Fibroblast of lung (primary cell): ENCODE measurements around the gene FLT3. TPM values are rescaled to one million over a fixed set of nuclear protein-coding genes. Genes with fewer than 3 reads are reported as not detected.

Source experiments
- DNase-seq, 2 donors: peaks; one replicate each; pipeline versions ENCODE4 v3.0.0 to v3.0.0-alpha.2; 2010; ENCODE audit warnings: low read depth in 2 of 2
- H2AFZ ChIP-seq: 2 replicates; pipeline ENCODE4 v1.5.1; 2012; ENCODE audit warnings: low read length, control low read depth, inconsistent platforms
- H3K27ac ChIP-seq: 2 replicates; pipeline ENCODE4 v1.5.1; 2011; ENCODE audit warnings: low read length, control low read depth; ENCODE audit not compliant: insufficient read depth
- H3K27me3 ChIP-seq: 2 replicates; pipeline ENCODE4 v1.5.1; 2011; ENCODE audit warnings: mild to moderate bottlenecking, low read length; ENCODE audit not compliant: control insufficient read depth, insufficient read depth
- H3K36me3 ChIP-seq: 2 replicates; pipeline ENCODE4 v1.5.1; 2011; ENCODE audit warnings: low read length; ENCODE audit not compliant: control insufficient read depth, insufficient read depth
- H3K4me1 ChIP-seq: 2 replicates; pipeline ENCODE4 v1.5.1; 2011; ENCODE audit warnings: low read length; ENCODE audit not compliant: control insufficient read depth, insufficient read depth; ENCODE audit errors: extremely low read depth
- H3K4me2 ChIP-seq: 2 replicates; pipeline ENCODE4 v1.5.1; 2011; ENCODE audit warnings: low read length, control low read depth; ENCODE audit not compliant: insufficient read depth; ENCODE audit errors: extremely low read depth
- H3K4me3 ChIP-seq, 4 experiments: fragments of 200-600 bp in 1 of 4; sonication (generic) in 1 of 4; replicated peaks in 1 of 4; 2 replicates each; pipeline ENCODE4 v1.5.1; 2011 to 2016; ENCODE audit warnings: low read length in 4 of 4, low read depth in 3 of 4, mild to moderate bottlenecking in 3 of 4, control low read depth in 2 of 4, inconsistent platforms in 1 of 4, mixed read lengths in 1 of 4; ENCODE audit not compliant: insufficient read depth in 1 of 4; ENCODE audit errors: control extremely low read depth in 1 of 4
- H3K79me2 ChIP-seq: 2 replicates; pipeline ENCODE4 v1.5.1; 2012; ENCODE audit warnings: mild to moderate bottlenecking, low read length, inconsistent platforms; ENCODE audit not compliant: control insufficient read depth, insufficient read depth
- H3K9ac ChIP-seq: 2 replicates; pipeline ENCODE4 v1.5.1; 2011; ENCODE audit warnings: mild to moderate bottlenecking, low read length, control low read depth; ENCODE audit not compliant: insufficient read depth
- H3K9me3 ChIP-seq: 2 replicates; pipeline ENCODE4 v1.5.1; 2012; ENCODE audit warnings: low read depth, low read length; ENCODE audit not compliant: control insufficient read depth, insufficient read depth
- H4K20me1 ChIP-seq: 2 replicates; pipeline ENCODE4 v1.5.1; 2011; ENCODE audit warnings: low read length; ENCODE audit not compliant: control insufficient read depth, insufficient read depth; ENCODE audit errors: extremely low read depth
- EZH2 ChIP-seq: IDR thresholded peaks from 2 replicates; pipeline ENCODE4 v1.5.1; 2012; ENCODE audit warnings: low read length, control low read depth, mild to moderate bottlenecking; ENCODE audit errors: missing control alignments
- polyA plus RNA-seq, 2 donors: library from polyadenylated mRNA; depleted of rRNA in 1 of 2; stranded (reverse) in 1 of 2; unstranded in 1 of 2; fragments of >200 nt; gene quantifications; 2 replicates each; pipeline ENCODE4 v1.2.1, GENCODE V29; 2011 to 2012; ENCODE audit warnings: missing spikeins in 1 of 2
- total RNA-seq: library from RNA; depleted of rRNA; stranded (reverse); fragments of >200 nt; gene quantifications from 2 replicates; pipeline ENCODE4 v1.2.1, GENCODE V29; 2014
- TF ChIP-seq, protein P1 (sequence below), 2 donors: IDR thresholded peaks in 1 of 2; conservative IDR thresholded peaks in 1 of 2; 1 replicate in 1 of 2; 2 replicates in 1 of 2; pipeline ENCODE4 v1.5.1; 2011 to 2012; ENCODE audit warnings: low read length in 2 of 2, control low read depth in 1 of 2, inconsistent platforms in 1 of 2, low read depth in 1 of 2, mild to moderate bottlenecking in 1 of 2

FLT3 gene
- total and polyA plus RNA-seq, 2 donors (not counting 1 experiment from before 2014, with no cell fraction given): not detected

DNA sequence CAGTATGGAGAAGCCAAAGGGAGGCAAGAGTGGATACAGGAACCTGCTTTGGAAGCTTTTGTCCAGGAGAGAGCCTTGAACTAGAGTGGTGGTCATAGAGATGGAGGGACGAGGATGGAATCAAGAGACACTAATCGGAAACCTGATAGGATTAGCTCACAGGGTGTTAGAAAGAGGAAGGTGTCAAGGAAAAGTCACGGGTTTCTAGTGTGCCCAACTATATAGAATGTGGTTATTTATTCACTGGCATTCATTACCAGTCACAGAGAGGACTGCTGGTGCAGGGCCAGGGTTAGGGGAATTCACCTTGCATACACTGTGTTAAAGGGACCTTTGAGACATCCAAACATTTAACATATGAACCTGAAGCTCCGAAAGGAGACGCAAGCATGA is 68.5 kb downstream of the FLT3 start:
- Histone ChIP-seq H3K4me2 (no peak overlapping the region), H2AFZ (no peak overlapping the region), H3K27me3 (no peaks in the 10 kb centered on the region), H3K9me3 (no peaks in the 10 kb centered on the region), H3K4me1 (no peaks in the 10 kb centered on the region), H3K36me3 (no peaks in the 10 kb centered on the region), H4K20me1 (no peaks in the 10 kb centered on the region), H3K27ac (no peak overlapping the region), H3K4me3 (no peak overlapping the region), H3K9ac (no peak overlapping the region), H3K79me2 (no peaks in the 10 kb centered on the region)
- no peak for DNase-seq
- TF ChIP-seq EZH2: no peak
- TF ChIP-seq, protein P1, sequence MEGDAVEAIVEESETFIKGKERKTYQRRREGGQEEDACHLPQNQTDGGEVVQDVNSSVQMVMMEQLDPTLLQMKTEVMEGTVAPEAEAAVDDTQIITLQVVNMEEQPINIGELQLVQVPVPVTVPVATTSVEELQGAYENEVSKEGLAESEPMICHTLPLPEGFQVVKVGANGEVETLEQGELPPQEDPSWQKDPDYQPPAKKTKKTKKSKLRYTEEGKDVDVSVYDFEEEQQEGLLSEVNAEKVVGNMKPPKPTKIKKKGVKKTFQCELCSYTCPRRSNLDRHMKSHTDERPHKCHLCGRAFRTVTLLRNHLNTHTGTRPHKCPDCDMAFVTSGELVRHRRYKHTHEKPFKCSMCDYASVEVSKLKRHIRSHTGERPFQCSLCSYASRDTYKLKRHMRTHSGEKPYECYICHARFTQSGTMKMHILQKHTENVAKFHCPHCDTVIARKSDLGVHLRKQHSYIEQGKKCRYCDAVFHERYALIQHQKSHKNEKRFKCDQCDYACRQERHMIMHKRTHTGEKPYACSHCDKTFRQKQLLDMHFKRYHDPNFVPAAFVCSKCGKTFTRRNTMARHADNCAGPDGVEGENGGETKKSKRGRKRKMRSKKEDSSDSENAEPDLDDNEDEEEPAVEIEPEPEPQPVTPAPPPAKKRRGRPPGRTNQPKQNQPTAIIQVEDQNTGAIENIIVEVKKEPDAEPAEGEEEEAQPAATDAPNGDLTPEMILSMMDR (conservative IDR thresholded peaks at IDR 0.05 in 1 of 2, IDR thresholded peaks at IDR 0.05 in 1 of 2; ENCODE audit: low read depth in 1 of 2, low read length in 2 of 2): no peak

DNA sequence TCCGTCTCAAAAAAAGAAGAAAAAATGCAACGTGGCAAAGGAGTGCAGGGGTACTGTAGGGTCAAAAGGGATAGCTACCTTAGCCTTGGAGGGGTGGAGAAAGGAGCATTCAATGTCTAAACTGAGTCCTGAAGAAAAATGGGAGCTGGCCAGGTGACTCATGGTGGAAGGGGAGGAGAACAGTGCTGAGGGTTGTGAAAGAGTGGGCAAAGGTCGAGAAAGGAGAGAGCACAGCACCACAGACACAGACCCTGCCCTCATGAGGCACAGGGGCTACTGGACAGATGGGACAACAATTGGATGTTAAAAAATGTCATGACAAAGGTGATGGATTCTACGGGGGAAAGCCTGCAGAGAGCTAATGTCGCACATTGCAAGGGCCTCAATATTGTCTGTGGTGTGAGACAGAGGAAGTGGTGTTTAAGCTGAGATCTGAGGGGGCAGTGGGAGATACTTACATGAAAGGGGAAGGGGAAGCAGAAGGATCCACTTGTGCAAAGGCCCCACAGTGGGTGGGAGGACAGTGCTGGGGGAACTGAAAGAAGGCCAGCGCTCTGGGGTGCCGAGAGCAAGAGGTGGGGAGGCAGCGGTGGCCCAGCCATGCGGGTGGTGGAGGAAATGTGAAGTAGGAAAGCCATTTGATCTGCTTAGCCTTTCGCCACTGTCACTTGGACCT is 69.0 kb downstream of the FLT3 start:
- Histone ChIP-seq H3K27me3 (no peaks in the 10 kb centered on the region), H3K9me3 (no peaks in the 10 kb centered on the region)
- TF ChIP-seq EZH2: no peak
- TF ChIP-seq, protein P1 (conservative IDR thresholded peaks at IDR 0.05 in 1 of 2, IDR thresholded peaks at IDR 0.05 in 1 of 2; ENCODE audit: low read depth in 1 of 2, low read length in 2 of 2): no peak

DNA sequence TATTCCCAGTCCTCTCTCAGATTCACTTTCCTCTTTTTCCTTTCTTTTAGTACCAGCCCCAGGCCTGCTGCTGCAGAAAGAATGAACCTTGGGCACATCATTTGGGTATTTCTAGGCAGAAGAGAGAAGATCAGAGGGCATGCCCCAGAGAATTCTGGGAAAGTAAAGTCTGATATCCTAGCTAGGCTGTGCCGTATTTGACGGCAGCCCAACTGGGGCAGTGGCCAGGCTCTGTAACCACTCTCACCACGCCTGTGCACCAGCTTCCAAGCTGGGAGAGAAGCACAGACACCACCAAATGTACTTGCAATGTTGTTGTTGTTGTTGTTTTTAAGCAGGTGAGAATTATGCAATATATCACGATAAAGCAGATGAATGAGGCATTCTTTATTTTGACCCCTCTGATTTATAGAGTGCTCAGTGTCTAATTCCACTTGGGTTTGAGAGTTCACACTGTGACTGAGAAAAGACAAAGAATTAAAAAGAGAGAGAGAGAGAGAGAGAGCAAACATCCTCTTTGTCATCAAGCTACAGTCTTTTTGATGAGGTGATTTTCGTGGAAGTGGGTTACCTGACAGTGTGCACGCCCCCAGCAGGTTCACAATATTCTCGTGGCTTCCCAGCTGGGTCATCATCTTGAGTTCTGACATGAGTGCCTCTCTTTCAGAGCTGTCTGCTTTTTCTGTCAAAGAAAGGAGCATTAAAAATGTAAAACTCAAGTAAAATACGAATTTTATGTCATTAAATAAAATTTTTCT is 72.6 kb downstream of the FLT3 start:
- TF ChIP-seq, protein P1 (conservative IDR thresholded peaks at IDR 0.05 in 1 of 2, IDR thresholded peaks at IDR 0.05 in 1 of 2; ENCODE audit: low read depth in 1 of 2, low read length in 2 of 2): no peak
- no peak for TF ChIP-seq EZH2
- H3K79me2 ChIP-seq: no peaks in the 10 kb centered on the region
- no peak overlapping the region for H3K9ac ChIP-seq
- H3K4me2 ChIP-seq: no peak overlapping the region
- no peak for DNase-seq
- no peaks in the 10 kb centered on the region for H3K27me3 ChIP-seq
- H3K4me3 ChIP-seq: no peak overlapping the region
- H2AFZ ChIP-seq: no peak overlapping the region
- no peaks in the 10 kb centered on the region for H4K20me1 ChIP-seq
- H3K36me3 ChIP-seq: no peaks in the 10 kb centered on the region
- no peaks in the 10 kb centered on the region for H3K9me3 ChIP-seq
- H3K27ac ChIP-seq: no peak overlapping the region
- no peaks in the 10 kb centered on the region for H3K4me1 ChIP-seq

More for the DNA sequence above, 69.0 kb downstream of the FLT3 start:
- Histone ChIP-seq H2AFZ (no peak overlapping the region), H3K9ac (no peak overlapping the region), H4K20me1 (no peaks in the 10 kb centered on the region), H3K4me1 (no peaks in the 10 kb centered on the region), H3K4me2 (no peak overlapping the region), H3K27ac (no peak overlapping the region), H3K4me3 (no peak overlapping the region), H3K79me2 (no peaks in the 10 kb centered on the region), H3K36me3 (no peaks in the 10 kb centered on the region)
- no peak for DNase-seq
